GM12878 (cell line): Measurements from ENCODE around the gene DPP9. TPM values are rescaled to one million over a fixed set of nuclear protein-coding genes. Genes with fewer than 3 reads are reported as not detected.
A peak's percentile ranks its signal among the peaks of the same experiment; 100 is the strongest.

ENCODE experiments used
- CBX5 ChIP-seq: sonication (generic); IDR thresholded peaks from 2 replicates; pipeline ENCODE4 v1.6.1; 2016; ENCODE audit warnings: low read depth, moderate library complexity, mild to moderate bottlenecking, inconsistent platforms
- CEBPB ChIP-seq, 2 experiments: fragments of 150-350 bp in 1 of 2; IDR thresholded peaks; 2 replicates each; pipeline ENCODE4 v1.6.1; 2012 to 2014; ENCODE audit warnings: low read depth in 2 of 2, low read length in 2 of 2, borderline replicate concordance in 1 of 2, inconsistent platforms in 1 of 2
- CHD1 ChIP-seq: IDR thresholded peaks from 2 replicates; pipeline ENCODE4 v1.6.1; 2012; ENCODE audit warnings: low read depth, low read length, improper control_type of control experiment
- CHD4 ChIP-seq: fragments of 200-600 bp; sonication (generic); IDR thresholded peaks from 2 replicates; pipeline ENCODE4 v1.6.1; 2016; ENCODE audit warnings: mild to moderate bottlenecking
- CREB1 ChIP-seq: IDR thresholded peaks from 2 replicates; pipeline ENCODE4 v1.6.1; 2012; ENCODE audit warnings: low read depth, mild to moderate bottlenecking, inconsistent platforms
- E2F8 ChIP-seq: fragments of 450-650 bp; IDR thresholded peaks from 2 replicates; pipeline ENCODE4 v1.6.1; 2018; ENCODE audit warnings: mild to moderate bottlenecking, low read depth, moderate library complexity; ENCODE audit not compliant: partially characterized antibody
- ETV6 ChIP-seq, 2 experiments: fragments of 450-650 bp in 1 of 2; IDR thresholded peaks in 1 of 2; conservative IDR thresholded peaks in 1 of 2; 2 replicates each; pipeline ENCODE4 v1.6.1; 2014; ENCODE audit warnings: antibody characterized with exemption in 1 of 2, borderline replicate concordance in 1 of 2, low read depth in 1 of 2, mild to moderate bottlenecking in 1 of 2, moderate library complexity in 1 of 2
- FOS ChIP-seq: IDR thresholded peaks from 3 replicates; pipeline ENCODE4 v1.6.1; 2011; ENCODE audit warnings: borderline replicate concordance; ENCODE audit not compliant: insufficient read length; ENCODE audit errors: extremely low read depth
- GABPA ChIP-seq: IDR thresholded peaks from 2 replicates; pipeline ENCODE4 v1.6.1; 2014; ENCODE audit warnings: antibody characterized with exemption, low read depth, mild to moderate bottlenecking, inconsistent platforms
- IKZF1 ChIP-seq: fragments of 450-650 bp; conservative IDR thresholded peaks from 2 replicates; pipeline ENCODE4 v1.6.1; 2017; ENCODE audit warnings: antibody characterized with exemption, mild to moderate bottlenecking
- IRF4 ChIP-seq: IDR thresholded peaks from 2 replicates; pipeline ENCODE4 v1.6.1; 2011; ENCODE audit warnings: low read depth, low read length
- KDM1A ChIP-seq: fragments of 200-600 bp; sonication (generic); IDR thresholded peaks from 2 replicates; pipeline ENCODE4 v1.6.1; 2016; ENCODE audit warnings: borderline replicate concordance
- MTA3 ChIP-seq: IDR thresholded peaks from 2 replicates; pipeline ENCODE4 v1.6.1; 2012; ENCODE audit warnings: low read length, inconsistent platforms, borderline replicate concordance
- NFXL1 ChIP-seq: fragments of 450-650 bp; IDR thresholded peaks from 2 replicates; pipeline ENCODE4 v1.6.1; 2017; ENCODE audit warnings: antibody characterized with exemption, mild to moderate bottlenecking, borderline replicate concordance
- PBX3 ChIP-seq: IDR thresholded peaks from 2 replicates; pipeline ENCODE4 v1.6.1; 2011; ENCODE audit warnings: mild to moderate bottlenecking, low read depth, low read length, moderate library complexity; ENCODE audit not compliant: insufficient replicate concordance
- PML ChIP-seq: IDR thresholded peaks from 2 replicates; pipeline ENCODE4 v1.6.1; 2012; ENCODE audit warnings: low read length, inconsistent platforms
- RCOR1 ChIP-seq: conservative IDR thresholded peaks from 2 replicates; pipeline ENCODE4 v1.6.1; 2012; ENCODE audit warnings: low read depth, low read length, improper control_type of control experiment
- RELB ChIP-seq: fragments of 450-650 bp; IDR thresholded peaks from 2 replicates; pipeline ENCODE4 v1.6.1; 2017; ENCODE audit warnings: low read depth, mild to moderate bottlenecking, moderate library complexity
- SMAD5 ChIP-seq: IDR thresholded peaks from 2 replicates; pipeline ENCODE4 v1.6.1; 2016; ENCODE audit warnings: antibody characterized with exemption, low read depth
- SMARCA5 ChIP-seq: fragments of 450-650 bp; IDR thresholded peaks from 2 replicates; pipeline ENCODE4 v1.6.1; 2017; ENCODE audit warnings: mild to moderate bottlenecking
- SMC3 ChIP-seq: IDR thresholded peaks from 2 replicates; pipeline ENCODE4 v1.6.1; 2011; ENCODE audit warnings: low read length, improper control_type of control experiment, borderline replicate concordance
- SREBF2 ChIP-seq: IDR thresholded peaks from 2 replicates; pipeline ENCODE4 v1.6.1; 2012; ENCODE audit warnings: mild to moderate bottlenecking, low read length
- SUZ12 ChIP-seq: fragments of 200-600 bp; sonication (generic); IDR thresholded peaks from one replicate; pipeline ENCODE4 v1.6.1; 2018; ENCODE audit warnings: antibody characterized with exemption, mild to moderate bottlenecking; ENCODE audit not compliant: unreplicated experiment
- TCF3 ChIP-seq: IDR thresholded peaks from 2 replicates; pipeline ENCODE4 v1.6.1; 2012; ENCODE audit warnings: low read depth, mild to moderate bottlenecking, low read length, borderline replicate concordance; ENCODE audit not compliant: insufficient read depth
- ZNF24 ChIP-seq: fragments of 450-650 bp; IDR thresholded peaks from 2 replicates; pipeline ENCODE4 v1.6.1; 2017; ENCODE audit warnings: antibody characterized with exemption, mild to moderate bottlenecking
- ZNF274 ChIP-seq: IDR thresholded peaks from one replicate; pipeline ENCODE4 v1.8.0; 2011; ENCODE audit not compliant: insufficient read length, insufficient read depth
- polyA plus RNA-seq, 11 experiments: library from polyadenylated mRNA; depleted of rRNA in 4 of 11; unstranded in 6 of 11; stranded (reverse) in 5 of 11; fragments of >200 nt; fragmentation: Nextera tagmentation in 4 of 11; fragmentation: Illumina TruSeq in 1 of 11; extraction: Ambion mirVana in 4 of 11; extraction: Trizol in 1 of 11; gene quantifications; 1 replicate in 1 of 11; 2 replicates in 10 of 11; pipeline versions ENCODE4 v1.2.1 to v1.2.3, GENCODE V29; 2011 to 2016; ENCODE audit warnings: inconsistent platforms in 2 of 11, missing spikeins in 2 of 11, low read depth in 1 of 11
- total RNA-seq, 4 experiments: library from RNA; depleted of rRNA in 3 of 4; stranded (reverse); fragments of >200 nt in 3 of 4; fragmentation: Illumina TruSeq in 1 of 4; extraction: Trizol in 1 of 4; gene quantifications; 2 replicates each; pipeline versions ENCODE4 v1.2.1 to v1.2.3, GENCODE V29; 2013 to 2021
- TF ChIP-seq, protein P1 (sequence below): IDR thresholded peaks from 2 replicates; pipeline ENCODE4 v1.6.1; 2012; ENCODE audit warnings: low read depth, low read length, improper control_type of control experiment

Gene DPP9
- total and polyA plus RNA-seq, 10 of the 15 experiments (the other 5 are each of a cell fraction or from before 2014, with no cell fraction given) = 0.64 to 58.6 (median 27.6) TPM

GRCh38 chr19:4669723-4670480 is 53.7 kb downstream of the DPP9 start, which contains the start of gene MYDGF (continued):
- TF ChIP-seq ZNF274 (no peak), MTA3 (no peak), GABPA (no peak), SMARCA5 (peak; percentile 39; the same call in 1 of the 2 replicates), SREBF2 (no peak), ETV6 (conservative IDR thresholded peaks at IDR 0.05 in 1 of 2, IDR thresholded peaks at IDR 0.05 in 1 of 2; ENCODE audit: borderline replicate concordance in 1 of 2, low read depth in 1 of 2) (no peak), NFXL1 (no peak), RCOR1 (no peak), SUZ12 (no peak), TCF3 (0 out of 2 replicates have a peak, but pooled peaks have one; percentile 29), CHD1 (no peak), PML (no peak), PBX3 (no peak), CREB1 (peak; percentile 84), SMC3 (no peak), RELB (0 out of 2 replicates have a peak, but pooled peaks have one; percentile 19), KDM1A (no peak), CHD4 (no peak), IKZF1 (peak; percentile 77), IRF4 (no peak), CBX5 (no peak), ZNF24 (no peak), E2F8 (no peak), SMAD5 (no peak), FOS (no peak), CEBPB (IDR thresholded peaks at IDR 0.05; ENCODE audit: borderline replicate concordance in 1 of 2, low read depth in 2 of 2, low read length in 2 of 2) (no peak)
- TF ChIP-seq, protein P1, sequence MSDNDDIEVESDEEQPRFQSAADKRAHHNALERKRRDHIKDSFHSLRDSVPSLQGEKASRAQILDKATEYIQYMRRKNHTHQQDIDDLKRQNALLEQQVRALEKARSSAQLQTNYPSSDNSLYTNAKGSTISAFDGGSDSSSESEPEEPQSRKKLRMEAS = peak; percentile 90
